GM23338 (cell line): Measurements from ENCODE around the gene PRXL2C.

Source experiments
- CREB1 ChIP-seq: fragments of 250-450 bp; sonication (Bioruptor Pico); IDR thresholded peaks from 2 replicates; pipeline ENCODE4 v1.5.0; 2020; ENCODE audit warnings: low read depth, mild to moderate bottlenecking, moderate library complexity
- EZH2 ChIP-seq: fragments of 200-600 bp; sonication (generic); IDR thresholded peaks from one replicate; pipeline ENCODE4 v1.8.0; 2017; ENCODE audit warnings: antibody characterized with exemption, mild to moderate bottlenecking, low read depth; ENCODE audit not compliant: unreplicated experiment
- EZH2phosphoT487 ChIP-seq: fragments of 200-600 bp; sonication (generic); IDR thresholded peaks from one replicate; pipeline ENCODE4 v1.8.1; 2018; ENCODE audit warnings: antibody characterized with exemption; ENCODE audit not compliant: unreplicated experiment
- JUNB ChIP-seq: IDR thresholded peaks from one replicate; pipeline ENCODE4 v1.6.1; 2016; ENCODE audit warnings: antibody characterized with exemption; ENCODE audit not compliant: unreplicated experiment
- NANOG ChIP-seq: IDR thresholded peaks from 2 replicates; pipeline ENCODE4 v1.6.1; 2016; ENCODE audit warnings: antibody characterized with exemption, borderline replicate concordance
- POLR2AphosphoS5 ChIP-seq: IDR thresholded peaks from 2 replicates; pipeline ENCODE4 v1.6.1; 2016; ENCODE audit warnings: antibody characterized with exemption, low read depth
- STAT1 ChIP-seq: IDR thresholded peaks from one replicate; pipeline ENCODE4 v1.6.1; 2016; ENCODE audit warnings: antibody characterized with exemption; ENCODE audit not compliant: unreplicated experiment
- ZNF114 ChIP-seq: fragments of 250-450 bp; sonication (Bioruptor Pico); IDR thresholded peaks from 2 replicates; pipeline ENCODE4 v1.5.0; 2020; ENCODE audit warnings: mild to moderate bottlenecking, moderate library complexity
- ZNF331 ChIP-seq: fragments of 250-450 bp; sonication (Bioruptor Pico); IDR thresholded peaks from 2 replicates; pipeline ENCODE4 v1.5.0; 2020; ENCODE audit warnings: low read depth, mild to moderate bottlenecking, moderate library complexity
- TF ChIP-seq, protein P1 (sequence below), 2 experiments: fragments of 200-600 bp in 1 of 2; sonication (generic) in 1 of 2; conservative IDR thresholded peaks; 2 replicates each; pipeline versions ENCODE4 v1.5.1 to v1.6.1; 2016 to 2017; ENCODE audit warnings: antibody characterized with exemption in 2 of 2, low read depth in 2 of 2, mild to moderate bottlenecking in 2 of 2, moderate library complexity in 1 of 2
- TF ChIP-seq, protein P2 (sequence below): IDR thresholded peaks from one replicate; pipeline ENCODE4 v1.6.1; 2018; ENCODE audit warnings: antibody characterized with exemption; ENCODE audit not compliant: unreplicated experiment

DNA sequence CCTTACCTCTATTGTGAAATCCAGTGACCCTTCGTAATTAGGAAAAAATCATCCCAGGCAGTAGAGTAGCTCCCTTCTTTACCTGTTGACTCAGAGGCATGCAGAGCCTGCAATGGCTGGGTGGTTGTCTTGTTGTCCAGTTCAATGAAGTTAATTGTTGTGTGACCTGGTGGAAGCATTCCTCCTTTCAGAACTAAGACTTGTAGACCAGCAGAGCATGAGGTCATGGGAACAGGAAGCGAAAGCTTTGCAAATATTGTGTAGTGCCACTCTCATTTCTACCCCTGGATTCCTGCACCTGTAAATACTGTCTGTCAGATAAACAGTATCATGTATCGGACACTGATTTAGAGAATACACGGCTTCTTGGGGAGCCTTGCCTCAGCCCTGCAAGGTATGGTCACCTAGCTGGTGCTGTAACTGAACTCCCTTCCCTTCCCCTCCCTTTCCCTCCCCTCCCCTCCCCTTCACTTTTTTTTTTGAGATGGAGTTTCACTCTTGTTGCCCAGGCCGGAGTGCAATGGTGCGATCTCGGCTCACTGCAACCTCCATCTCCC lies 5.7 kb upstream of the PRXL2C start:
- TF ChIP-seq EZH2phosphoT487 (no peak), ZNF114 (CRISPR knock-in tag) (no peak), EZH2 (no peak), POLR2AphosphoS5 (no peak), NANOG (no peak), ZNF331 (CRISPR knock-in tag) (no peak), STAT1 (no peak), JUNB (no peak), CREB1 (CRISPR knock-in tag) (no peak)
- TF ChIP-seq, protein P1, sequence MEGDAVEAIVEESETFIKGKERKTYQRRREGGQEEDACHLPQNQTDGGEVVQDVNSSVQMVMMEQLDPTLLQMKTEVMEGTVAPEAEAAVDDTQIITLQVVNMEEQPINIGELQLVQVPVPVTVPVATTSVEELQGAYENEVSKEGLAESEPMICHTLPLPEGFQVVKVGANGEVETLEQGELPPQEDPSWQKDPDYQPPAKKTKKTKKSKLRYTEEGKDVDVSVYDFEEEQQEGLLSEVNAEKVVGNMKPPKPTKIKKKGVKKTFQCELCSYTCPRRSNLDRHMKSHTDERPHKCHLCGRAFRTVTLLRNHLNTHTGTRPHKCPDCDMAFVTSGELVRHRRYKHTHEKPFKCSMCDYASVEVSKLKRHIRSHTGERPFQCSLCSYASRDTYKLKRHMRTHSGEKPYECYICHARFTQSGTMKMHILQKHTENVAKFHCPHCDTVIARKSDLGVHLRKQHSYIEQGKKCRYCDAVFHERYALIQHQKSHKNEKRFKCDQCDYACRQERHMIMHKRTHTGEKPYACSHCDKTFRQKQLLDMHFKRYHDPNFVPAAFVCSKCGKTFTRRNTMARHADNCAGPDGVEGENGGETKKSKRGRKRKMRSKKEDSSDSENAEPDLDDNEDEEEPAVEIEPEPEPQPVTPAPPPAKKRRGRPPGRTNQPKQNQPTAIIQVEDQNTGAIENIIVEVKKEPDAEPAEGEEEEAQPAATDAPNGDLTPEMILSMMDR (conservative IDR thresholded peaks at IDR 0.05; ENCODE audit: low read depth in 2 of 2): no peak
- TF ChIP-seq, protein P2, sequence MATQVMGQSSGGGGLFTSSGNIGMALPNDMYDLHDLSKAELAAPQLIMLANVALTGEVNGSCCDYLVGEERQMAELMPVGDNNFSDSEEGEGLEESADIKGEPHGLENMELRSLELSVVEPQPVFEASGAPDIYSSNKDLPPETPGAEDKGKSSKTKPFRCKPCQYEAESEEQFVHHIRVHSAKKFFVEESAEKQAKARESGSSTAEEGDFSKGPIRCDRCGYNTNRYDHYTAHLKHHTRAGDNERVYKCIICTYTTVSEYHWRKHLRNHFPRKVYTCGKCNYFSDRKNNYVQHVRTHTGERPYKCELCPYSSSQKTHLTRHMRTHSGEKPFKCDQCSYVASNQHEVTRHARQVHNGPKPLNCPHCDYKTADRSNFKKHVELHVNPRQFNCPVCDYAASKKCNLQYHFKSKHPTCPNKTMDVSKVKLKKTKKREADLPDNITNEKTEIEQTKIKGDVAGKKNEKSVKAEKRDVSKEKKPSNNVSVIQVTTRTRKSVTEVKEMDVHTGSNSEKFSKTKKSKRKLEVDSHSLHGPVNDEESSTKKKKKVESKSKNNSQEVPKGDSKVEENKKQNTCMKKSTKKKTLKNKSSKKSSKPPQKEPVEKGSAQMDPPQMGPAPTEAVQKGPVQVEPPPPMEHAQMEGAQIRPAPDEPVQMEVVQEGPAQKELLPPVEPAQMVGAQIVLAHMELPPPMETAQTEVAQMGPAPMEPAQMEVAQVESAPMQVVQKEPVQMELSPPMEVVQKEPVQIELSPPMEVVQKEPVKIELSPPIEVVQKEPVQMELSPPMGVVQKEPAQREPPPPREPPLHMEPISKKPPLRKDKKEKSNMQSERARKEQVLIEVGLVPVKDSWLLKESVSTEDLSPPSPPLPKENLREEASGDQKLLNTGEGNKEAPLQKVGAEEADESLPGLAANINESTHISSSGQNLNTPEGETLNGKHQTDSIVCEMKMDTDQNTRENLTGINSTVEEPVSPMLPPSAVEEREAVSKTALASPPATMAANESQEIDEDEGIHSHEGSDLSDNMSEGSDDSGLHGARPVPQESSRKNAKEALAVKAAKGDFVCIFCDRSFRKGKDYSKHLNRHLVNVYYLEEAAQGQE: no peak
